ENCODE measurements around the gene CD99L2.

DNA sequence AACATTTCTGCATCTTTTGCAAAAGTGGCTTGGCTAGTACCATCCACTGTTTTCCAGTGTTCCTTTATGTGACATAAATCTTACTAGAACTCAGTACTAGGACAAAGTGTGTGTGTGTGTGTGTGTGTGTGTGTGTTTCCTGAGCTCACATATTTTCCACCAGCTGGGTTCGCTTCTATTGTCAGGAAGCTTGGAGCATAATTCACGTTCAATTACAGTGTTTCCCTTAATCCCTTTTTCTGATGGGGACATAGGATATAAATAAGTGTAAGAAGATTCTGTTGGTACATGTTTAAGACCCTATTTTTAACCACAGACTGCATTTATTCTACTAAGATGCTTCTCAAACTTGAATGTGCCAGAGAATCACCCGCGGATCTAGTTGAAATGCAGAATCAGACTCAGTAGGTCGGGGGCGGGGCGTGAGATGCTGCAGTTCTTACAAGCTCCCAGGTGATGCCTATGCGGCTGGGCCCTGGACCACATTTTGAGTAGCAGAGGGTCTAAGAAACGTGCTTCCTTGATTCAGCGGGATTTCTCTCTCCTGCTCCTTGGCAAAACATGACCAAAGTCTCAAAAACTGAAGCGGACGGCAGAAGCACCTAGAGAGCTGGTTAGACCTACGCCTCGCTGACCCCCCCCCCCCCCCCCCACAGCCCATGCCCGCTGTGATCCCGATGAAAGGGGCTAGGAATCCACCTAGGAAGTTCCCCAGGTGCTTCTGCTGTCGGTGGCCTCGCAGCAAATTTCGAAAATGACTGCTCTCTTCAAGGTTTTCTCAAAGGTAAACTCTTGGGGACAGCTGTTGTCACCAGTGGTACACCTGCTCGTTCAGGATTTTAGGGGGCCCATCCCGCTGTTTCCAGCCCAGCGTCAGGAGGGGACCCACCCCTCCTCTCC is 797 bp downstream of the CD99L2 start:
- TF ChIP-seq POLR2A (IDR thresholded peaks at IDR 0.05; ENCODE audit: low read length) (no peak), GATA1 (IDR thresholded peaks at IDR 0.05; ENCODE audit: low read depth, low read length) (no peak)
